IPS-15b (cell line): ENCODE results near the gene FCN1.
"Not testable (repeated sequence)": the region's sequence is repeated elsewhere in the genome, so short reads cannot be mapped to it uniquely, and the experiment has no call there.

Experiments
- H3K27me3 ChIP-seq: one replicate; pipeline ENCODE4 v1.6.1; 2013; ENCODE audit warnings: low read length; ENCODE audit not compliant: control insufficient read depth, insufficient read depth
- H3K36me3 ChIP-seq: one replicate; pipeline ENCODE4 v1.6.1; 2013; ENCODE audit warnings: low read length; ENCODE audit not compliant: control insufficient read depth, insufficient read depth
- H3K4me1 ChIP-seq: one replicate; pipeline ENCODE4 v1.6.1; 2013; ENCODE audit warnings: mild to moderate bottlenecking, low read length; ENCODE audit not compliant: control insufficient read depth, insufficient read depth
- H3K4me3 ChIP-seq: one replicate; pipeline ENCODE4 v1.5.1; 2013; ENCODE audit warnings: low read depth, low read length
- H3K9ac ChIP-seq: one replicate; pipeline ENCODE4 v1.6.1; 2013; ENCODE audit warnings: low read depth, mild to moderate bottlenecking, low read length
- H3K9me3 ChIP-seq: one replicate; pipeline ENCODE4 v1.6.1; 2013; ENCODE audit warnings: mild to moderate bottlenecking, low read length; ENCODE audit not compliant: control insufficient read depth, insufficient read depth

Gene FCN1

DNA sequence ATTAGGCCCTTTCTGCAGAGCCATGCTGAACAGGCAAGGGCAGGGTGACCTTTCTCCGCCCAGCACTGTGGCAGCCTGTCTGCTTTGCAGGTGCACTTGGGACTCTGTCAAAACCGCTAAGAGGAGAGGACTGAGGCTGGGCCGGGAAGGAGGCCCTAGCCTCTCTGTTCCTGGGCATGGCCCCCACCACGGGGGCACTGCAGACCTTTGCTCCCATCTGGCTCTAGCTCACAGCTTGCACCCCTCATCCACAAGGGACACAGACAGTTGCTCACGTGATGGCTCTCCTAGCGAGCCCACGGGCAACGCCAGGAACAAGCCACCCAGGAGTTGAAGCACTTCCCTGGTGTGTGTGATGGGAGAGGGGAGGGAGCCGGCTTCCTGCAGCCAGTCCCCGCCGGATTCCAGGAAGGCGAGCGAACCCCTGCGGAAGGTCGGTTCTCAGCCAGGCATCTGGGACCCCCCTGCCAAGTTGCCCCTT is 43.0 kb upstream of the FCN1 start:
- Histone ChIP-seq H3K9ac (no peak overlapping the region), H3K4me3 (no peak overlapping the region), H3K9me3 (no peaks in the 10 kb centered on the region), H3K36me3 (no peaks in the 10 kb centered on the region), H3K27me3 (no peaks in the 10 kb centered on the region), H3K4me1 (no peaks in the 10 kb centered on the region)

DNA sequence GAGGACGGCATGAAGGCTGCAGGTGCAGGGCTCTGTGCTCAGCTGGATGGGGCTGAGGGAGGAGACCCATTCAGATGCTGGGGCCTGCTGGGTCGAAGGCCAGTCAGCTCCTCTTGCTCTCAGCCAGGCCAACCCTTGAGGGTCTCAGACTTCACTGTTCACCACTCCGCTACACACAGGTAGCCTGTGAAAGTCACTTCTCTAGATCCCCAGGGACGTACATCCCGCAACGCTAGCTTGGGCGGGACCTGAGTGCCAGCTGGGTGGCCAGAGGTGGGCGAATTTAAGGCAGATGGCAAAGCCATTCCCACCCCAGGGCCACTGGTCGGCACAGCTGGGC is 42.2 kb upstream of the FCN1 start:
- no peaks in the 10 kb centered on the region for H3K4me1 ChIP-seq
- H3K4me3 ChIP-seq = no peak overlapping the region
- H3K9me3 ChIP-seq = no peaks in the 10 kb centered on the region
- no peaks in the 10 kb centered on the region for H3K27me3 ChIP-seq
- no peaks in the 10 kb centered on the region for H3K36me3 ChIP-seq
- no peak overlapping the region for H3K9ac ChIP-seq

DNA sequence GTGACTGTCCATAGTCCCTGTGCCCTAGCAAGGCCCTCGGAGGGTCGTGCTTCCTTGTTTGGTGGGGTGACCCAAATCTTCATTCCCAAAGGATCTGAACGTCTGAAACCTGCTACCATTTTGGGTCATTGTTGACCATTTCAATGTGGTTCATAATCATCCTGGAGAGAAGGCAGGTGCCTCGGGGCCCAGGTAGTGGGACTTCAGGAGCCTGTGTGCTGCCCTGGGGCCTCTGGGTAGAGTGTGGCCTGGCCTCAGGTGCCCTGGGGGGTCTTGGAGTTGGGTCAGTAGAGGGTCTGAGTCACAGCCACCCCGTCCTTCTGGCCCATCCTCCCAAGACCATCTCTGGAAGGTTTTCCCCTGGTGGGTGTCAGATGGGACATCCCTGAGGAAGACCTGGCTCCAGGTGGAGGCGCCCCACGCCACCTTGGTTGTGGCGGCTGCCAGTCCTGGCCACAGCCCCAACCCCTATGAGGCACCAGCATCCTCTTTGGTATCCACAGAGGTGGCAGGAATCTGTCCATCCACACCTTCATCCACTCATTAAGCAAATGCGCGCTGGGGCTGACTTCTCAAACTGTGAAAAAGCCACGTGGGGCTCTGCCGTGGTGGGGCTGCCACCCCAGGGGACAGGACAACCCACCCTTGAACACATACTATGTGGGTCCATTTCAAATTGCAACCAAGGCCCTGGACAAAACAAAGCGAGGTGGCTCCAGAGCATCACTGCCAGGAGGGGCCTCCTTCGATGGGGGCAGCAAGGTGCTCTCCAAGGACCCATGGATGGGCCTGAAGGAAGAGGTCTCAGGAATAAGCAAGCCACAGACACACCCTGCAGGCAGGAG is 41.6 kb upstream of the FCN1 start:
- Histone ChIP-seq H3K9me3 (no peaks in the 10 kb centered on the region), H3K27me3 (no peaks in the 10 kb centered on the region), H3K4me1 (no peaks in the 10 kb centered on the region), H3K4me3 (no peak overlapping the region), H3K9ac (no peak overlapping the region), H3K36me3 (no peaks in the 10 kb centered on the region)

DNA sequence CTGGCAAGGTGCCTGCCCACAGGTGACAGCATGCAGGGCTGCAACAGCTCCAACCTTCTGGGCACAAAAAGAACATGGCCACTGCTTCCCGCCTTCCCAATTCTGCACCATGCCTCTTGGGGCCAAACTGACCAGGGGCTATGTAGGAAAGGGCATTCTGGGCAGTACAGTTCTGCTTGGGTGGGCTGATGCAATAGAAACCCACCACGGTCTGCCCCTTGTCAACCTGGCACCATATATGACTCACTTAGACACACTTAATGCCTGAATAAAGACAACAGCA is 40.2 kb upstream of the FCN1 start:
- H3K4me3 ChIP-seq = no peak overlapping the region
- H3K4me1 ChIP-seq = no peaks in the 10 kb centered on the region
- no peaks in the 10 kb centered on the region for H3K36me3 ChIP-seq
- no peaks in the 10 kb centered on the region for H3K27me3 ChIP-seq
- H3K9ac ChIP-seq = no peak overlapping the region
- no peaks in the 10 kb centered on the region for H3K9me3 ChIP-seq

DNA sequence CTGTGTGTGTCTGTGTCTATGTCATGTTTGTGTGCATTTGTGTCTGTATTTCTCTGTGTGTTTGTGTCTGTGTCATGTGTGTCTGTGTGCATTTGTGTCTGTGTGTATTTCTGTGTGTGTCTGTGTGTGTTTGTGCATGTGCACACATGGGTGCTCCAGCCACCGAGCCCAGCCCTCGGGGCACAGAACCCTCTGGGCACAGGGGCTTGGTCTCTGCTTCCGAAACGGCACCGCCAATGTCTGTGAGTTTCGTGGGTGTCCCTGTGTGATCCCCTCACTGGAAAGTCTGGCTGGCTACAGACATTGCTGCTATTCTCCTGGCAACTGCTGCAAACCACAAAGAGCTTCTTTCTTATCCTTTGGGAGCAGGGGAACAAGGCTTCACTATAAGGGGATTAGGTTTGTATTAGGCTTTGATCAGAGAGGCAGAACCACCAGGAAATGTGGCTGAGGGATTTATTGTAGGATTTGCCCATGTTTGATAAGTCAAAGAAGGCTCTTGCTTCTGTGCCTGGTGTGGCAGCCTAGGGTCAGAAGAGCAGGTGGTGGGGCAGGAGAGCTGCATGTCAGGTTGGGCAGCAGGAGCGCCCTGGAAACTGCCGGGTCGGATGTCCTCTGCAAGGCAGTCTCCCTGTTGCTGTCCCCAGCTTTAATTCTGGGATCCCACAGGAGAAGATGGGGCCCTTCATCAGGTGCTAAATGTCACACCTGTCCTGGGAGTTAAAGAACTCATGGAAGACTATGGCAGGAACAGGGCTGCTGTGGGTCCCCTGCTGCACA is 39.6 kb upstream of the FCN1 start:
- no peaks in the 10 kb centered on the region for H3K4me1 ChIP-seq
- H3K4me3 ChIP-seq = no peak overlapping the region
- H3K9ac ChIP-seq = no peak overlapping the region
- no peaks in the 10 kb centered on the region for H3K36me3 ChIP-seq
- H3K27me3 ChIP-seq = no peaks in the 10 kb centered on the region
- H3K9me3 ChIP-seq = no peaks in the 10 kb centered on the region

DNA sequence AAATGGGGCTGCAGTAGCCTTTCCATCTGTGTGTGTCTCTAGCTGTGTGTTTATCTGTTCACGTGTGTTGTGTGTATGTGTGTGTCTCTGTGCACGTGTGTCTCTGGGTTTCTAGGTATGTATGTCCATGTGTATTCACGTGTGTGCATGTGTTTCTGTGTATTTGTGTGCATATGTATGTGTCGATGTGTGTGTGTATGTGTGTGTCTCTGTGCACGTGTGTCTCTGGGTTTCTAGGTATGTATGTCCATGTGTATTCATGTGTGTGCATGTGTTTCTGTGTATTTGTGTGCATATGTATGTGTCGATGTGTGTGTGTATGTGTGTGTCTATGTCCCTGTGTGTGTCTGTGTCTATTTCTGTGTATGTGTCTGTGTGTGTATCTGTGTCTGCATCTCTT is 38.7 kb upstream of the FCN1 start:
- not testable (repeated sequence) for H3K4me3 ChIP-seq, H3K36me3 ChIP-seq, H3K27me3 ChIP-seq, H3K9me3 ChIP-seq, H3K9ac ChIP-seq, H3K4me1 ChIP-seq

DNA sequence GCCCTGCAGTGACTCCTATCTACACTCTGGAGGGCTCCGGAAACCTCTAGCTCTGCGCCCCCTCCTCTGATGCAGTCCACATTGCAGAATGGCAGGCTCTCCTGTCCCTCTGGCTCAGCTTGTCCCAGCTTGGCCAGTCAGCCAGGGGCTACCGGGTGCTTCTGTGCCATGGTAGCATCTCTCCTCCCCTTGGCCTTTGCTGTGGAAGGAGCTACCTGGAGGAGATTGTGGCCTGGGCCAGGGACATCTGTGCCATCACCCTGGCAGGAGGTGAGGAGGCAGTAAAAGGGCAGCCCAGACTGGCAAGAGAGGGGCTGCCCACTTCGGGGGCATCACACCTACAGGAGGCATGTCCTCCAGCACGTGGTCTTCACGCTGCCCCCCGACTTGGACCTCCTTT is 38.1 kb upstream of the FCN1 start:
- H3K27me3 ChIP-seq = no peaks in the 10 kb centered on the region
- no peak overlapping the region for H3K9ac ChIP-seq
- no peaks in the 10 kb centered on the region for H3K9me3 ChIP-seq
- no peaks in the 10 kb centered on the region for H3K4me1 ChIP-seq
- no peak overlapping the region for H3K4me3 ChIP-seq
- H3K36me3 ChIP-seq = no peaks in the 10 kb centered on the region

DNA sequence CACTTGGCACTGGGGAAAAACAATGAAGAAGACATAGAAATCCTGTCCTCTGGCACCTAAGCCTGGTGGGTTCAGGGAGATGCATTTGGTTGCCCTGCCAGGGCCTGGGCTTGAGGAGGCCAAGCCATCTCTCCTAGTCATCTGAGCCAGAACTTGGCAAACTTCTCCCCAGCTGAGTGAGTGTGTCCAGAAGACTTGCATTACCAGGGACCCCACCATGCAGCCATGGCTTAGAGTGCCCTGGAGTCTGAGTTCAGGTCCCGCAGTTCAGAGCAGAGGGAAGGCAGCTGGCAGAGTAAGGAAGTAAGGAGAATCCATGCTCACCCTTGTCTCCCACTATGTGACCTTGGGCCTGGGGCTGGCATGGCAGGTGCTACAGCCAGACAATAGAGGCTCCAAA is 37.4 kb upstream of the FCN1 start:
- H3K9ac ChIP-seq = no peak overlapping the region
- no peaks in the 10 kb centered on the region for H3K4me1 ChIP-seq
- no peaks in the 10 kb centered on the region for H3K27me3 ChIP-seq
- no peak overlapping the region for H3K4me3 ChIP-seq
- no peaks in the 10 kb centered on the region for H3K9me3 ChIP-seq
- H3K36me3 ChIP-seq = no peaks in the 10 kb centered on the region

DNA sequence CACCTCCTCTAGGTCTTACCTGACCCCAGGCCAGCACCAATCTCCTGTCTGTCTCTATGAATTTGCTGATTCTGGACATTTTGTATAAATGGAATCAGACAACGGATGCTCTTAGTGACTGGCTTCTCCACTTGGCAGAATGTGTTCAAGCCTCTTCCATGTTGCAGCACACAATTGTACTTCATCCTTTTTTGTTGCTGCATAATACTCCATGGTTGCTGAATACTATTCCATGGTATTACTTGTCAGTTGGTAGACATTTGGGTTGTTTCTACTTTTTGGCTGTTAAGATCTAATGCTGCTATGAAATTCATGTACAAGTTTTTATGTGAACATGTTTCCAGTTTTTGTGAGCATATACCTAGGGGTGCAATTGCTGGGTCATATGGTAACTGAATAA is 34.3 kb upstream of the FCN1 start:
- no peak overlapping the region for H3K9ac ChIP-seq
- H3K27me3 ChIP-seq = no peaks in the 10 kb centered on the region
- H3K36me3 ChIP-seq = no peaks in the 10 kb centered on the region
- H3K4me3 ChIP-seq = no peak overlapping the region
- H3K4me1 ChIP-seq = no peaks in the 10 kb centered on the region
- no peaks in the 10 kb centered on the region for H3K9me3 ChIP-seq

DNA sequence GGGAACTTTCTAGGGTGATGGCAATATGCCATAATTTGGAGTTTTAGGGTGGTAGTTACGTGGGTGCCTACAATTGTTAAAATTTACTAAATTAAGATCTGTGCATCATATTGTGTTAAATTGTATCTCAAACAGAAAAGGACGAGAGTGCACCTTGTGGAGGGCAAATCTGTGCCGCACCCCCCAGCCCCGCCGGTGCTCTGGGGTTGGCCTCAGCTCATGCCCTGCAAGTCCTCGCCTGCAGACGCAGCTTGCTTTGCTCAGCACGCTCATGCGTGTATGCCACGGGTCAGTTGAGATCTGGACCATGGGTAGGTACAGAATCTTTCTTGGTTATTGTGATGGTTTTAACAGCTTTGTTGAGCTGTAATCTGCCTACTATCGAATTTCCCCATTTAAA is 33.7 kb upstream of the FCN1 start:
- Histone ChIP-seq H3K9ac (no peak overlapping the region), H3K36me3 (no peaks in the 10 kb centered on the region), H3K4me1 (no peaks in the 10 kb centered on the region), H3K9me3 (no peaks in the 10 kb centered on the region), H3K4me3 (no peak overlapping the region), H3K27me3 (no peaks in the 10 kb centered on the region)

DNA sequence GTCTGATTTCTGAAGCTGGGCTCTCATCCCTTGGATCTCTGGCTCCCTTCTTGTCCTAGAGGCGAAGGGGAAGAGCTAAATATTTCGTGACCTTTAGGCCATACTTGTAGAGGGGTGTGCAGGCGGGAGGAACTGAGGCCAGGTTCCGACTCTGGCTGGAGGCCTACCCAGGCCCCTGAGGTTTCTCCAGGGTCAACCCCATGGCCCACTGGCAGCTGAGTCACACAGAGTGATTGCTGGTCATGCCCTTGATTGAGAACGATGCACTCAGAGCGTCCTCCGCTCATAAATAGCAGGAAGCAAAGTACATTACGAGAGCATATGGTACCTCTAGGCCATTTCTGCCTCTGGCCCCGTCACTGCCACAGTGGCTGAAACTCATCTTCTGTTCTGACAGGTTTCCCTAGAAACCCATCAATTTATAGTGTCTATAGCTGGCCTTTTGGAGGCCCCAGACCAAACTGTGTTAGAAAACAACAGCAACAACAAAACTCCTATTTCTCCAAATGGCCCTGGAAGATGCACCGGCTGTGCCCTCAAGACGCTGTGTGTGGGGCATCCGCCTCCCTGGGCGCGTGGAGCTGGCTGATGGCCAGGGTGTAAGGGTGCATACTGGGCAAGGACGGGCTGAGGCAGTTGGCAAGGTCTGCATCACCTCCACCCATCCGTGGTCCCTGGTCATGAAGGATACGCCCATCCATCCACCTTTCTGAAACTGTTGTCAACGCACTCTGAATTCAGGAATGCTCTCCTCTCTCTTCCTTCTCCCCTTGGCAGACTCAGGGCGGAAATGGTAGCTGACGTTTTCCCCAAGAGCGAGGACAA is 32.9 kb upstream of the FCN1 start:
- Histone ChIP-seq H3K4me1 (no peaks in the 10 kb centered on the region), H3K9ac (no peak overlapping the region), H3K27me3 (no peaks in the 10 kb centered on the region), H3K9me3 (no peaks in the 10 kb centered on the region), H3K36me3 (no peaks in the 10 kb centered on the region), H3K4me3 (no peak overlapping the region)
